Measurements from ENCODE around the gene AUTS2.

The AUTS2 gene

DNA sequence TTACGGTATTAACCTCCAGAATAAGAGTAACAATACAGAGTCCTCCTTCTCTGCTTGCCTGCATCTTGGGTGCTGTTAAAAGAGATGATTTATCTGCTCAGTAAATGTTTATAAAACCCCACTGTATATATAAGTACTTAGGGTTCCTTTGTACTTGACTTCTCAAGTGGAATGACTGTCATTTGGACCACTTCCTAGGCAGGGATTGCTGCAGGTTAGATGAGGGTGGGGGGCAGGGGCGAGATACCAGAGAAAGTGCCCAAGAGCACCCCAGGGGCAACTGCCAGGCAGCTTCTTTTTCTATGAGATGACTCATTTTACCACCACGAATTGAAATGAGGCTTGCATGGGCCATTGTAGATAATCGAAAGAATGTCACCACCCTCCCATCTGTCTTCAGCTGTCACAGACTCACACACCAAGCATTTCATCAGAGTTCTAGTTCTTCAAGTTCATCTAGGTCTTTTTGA is 1111.8 kb downstream of the AUTS2 start (continued):
- no peak for TF ChIP-seq YY1 (tag by site-specific recombination; IDR thresholded peaks at IDR 0.05)
- no peak for TF ChIP-seq YY2 (tag by site-specific recombination; IDR thresholded peaks at IDR 0.05)
- TF ChIP-seq ZNF112 (tag by site-specific recombination; IDR thresholded peaks at IDR 0.05) = no peak
- no peak for TF ChIP-seq SP3 (tag by site-specific recombination; IDR thresholded peaks at IDR 0.05)
- peak; percentile 94 for TF ChIP-seq ZBTB20 (tag by site-specific recombination; IDR thresholded peaks at IDR 0.05)
- TF ChIP-seq ZIC2 (tag by site-specific recombination; IDR thresholded peaks at IDR 0.05) = peak; percentile 36; the same call in 1 of the 2 replicates
- no peak for TF ChIP-seq ZNF391 (tag by site-specific recombination; IDR thresholded peaks at IDR 0.05; ENCODE audit: borderline replicate concordance, low read depth)
- TF ChIP-seq ZNF2 (tag by site-specific recombination; IDR thresholded peaks at IDR 0.05) = peak; percentile 42; the same call in 1 of the 2 replicates
- TF ChIP-seq, protein P1, sequence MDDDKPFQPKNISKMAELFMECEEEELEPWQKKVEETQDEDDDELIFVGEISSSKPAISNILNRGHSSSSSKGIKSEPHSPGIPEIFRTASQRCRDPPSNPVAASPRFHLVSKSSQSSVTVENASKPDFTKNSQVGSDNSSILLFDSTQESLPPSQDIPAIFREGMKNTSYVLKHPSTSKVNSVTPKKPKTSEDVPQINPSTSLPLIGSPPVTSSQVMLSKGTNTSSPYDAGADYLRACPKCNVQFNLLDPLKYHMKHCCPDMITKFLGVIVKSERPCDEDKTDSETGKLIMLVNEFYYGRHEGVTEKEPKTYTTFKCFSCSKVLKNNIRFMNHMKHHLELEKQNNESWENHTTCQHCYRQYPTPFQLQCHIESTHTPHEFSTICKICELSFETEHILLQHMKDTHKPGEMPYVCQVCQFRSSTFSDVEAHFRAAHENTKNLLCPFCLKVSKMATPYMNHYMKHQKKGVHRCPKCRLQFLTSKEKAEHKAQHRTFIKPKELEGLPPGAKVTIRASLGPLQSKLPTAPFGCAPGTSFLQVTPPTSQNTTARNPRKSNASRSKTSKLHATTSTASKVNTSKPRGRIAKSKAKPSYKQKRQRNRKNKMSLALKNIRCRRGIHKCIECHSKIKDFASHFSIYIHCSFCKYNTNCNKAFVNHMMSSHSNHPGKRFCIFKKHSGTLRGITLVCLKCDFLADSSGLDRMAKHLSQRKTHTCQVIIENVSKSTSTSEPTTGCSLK (tag by site-specific recombination; IDR thresholded peaks at IDR 0.05) = no peak
- TF ChIP-seq ZNF791 (tag by site-specific recombination; IDR thresholded peaks at IDR 0.05) = no peak
- no peak for TF ChIP-seq ZNF169 (tag by site-specific recombination; IDR thresholded peaks at IDR 0.05)
- TF ChIP-seq, protein P2, sequence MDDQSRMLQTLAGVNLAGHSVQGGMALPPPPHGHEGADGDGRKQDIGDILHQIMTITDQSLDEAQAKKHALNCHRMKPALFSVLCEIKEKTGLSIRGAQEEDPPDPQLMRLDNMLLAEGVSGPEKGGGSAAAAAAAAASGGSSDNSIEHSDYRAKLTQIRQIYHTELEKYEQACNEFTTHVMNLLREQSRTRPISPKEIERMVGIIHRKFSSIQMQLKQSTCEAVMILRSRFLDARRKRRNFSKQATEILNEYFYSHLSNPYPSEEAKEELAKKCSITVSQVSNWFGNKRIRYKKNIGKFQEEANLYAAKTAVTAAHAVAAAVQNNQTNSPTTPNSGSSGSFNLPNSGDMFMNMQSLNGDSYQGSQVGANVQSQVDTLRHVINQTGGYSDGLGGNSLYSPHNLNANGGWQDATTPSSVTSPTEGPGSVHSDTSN (CRISPR knock-in tag; IDR thresholded peaks at IDR 0.05) = no peak
- TF ChIP-seq ZFHX2 (tag by site-specific recombination; conservative IDR thresholded peaks at IDR 0.05) = no peak
- 0 out of 2 replicates have a peak, but pooled peaks have one; percentile 42 for TF ChIP-seq ZNF660 (tag by site-specific recombination; IDR thresholded peaks at IDR 0.05)
- TF ChIP-seq KLF16 (tag by site-specific recombination; IDR thresholded peaks at IDR 0.05) = 0 out of 2 replicates have a peak, but pooled peaks have one; percentile 18
- TF ChIP-seq, protein P3, sequence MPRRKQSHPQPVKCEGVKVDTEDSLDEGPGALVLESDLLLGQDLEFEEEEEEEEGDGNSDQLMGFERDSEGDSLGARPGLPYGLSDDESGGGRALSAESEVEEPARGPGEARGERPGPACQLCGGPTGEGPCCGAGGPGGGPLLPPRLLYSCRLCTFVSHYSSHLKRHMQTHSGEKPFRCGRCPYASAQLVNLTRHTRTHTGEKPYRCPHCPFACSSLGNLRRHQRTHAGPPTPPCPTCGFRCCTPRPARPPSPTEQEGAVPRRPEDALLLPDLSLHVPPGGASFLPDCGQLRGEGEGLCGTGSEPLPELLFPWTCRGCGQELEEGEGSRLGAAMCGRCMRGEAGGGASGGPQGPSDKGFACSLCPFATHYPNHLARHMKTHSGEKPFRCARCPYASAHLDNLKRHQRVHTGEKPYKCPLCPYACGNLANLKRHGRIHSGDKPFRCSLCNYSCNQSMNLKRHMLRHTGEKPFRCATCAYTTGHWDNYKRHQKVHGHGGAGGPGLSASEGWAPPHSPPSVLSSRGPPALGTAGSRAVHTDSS (tag by site-specific recombination; IDR thresholded peaks at IDR 0.05) = no peak
- no peak for TF ChIP-seq ZNF138 (tag by site-specific recombination; IDR thresholded peaks at IDR 0.05; ENCODE audit: borderline replicate concordance)
- no peak for TF ChIP-seq ZNF621 (tag by site-specific recombination; IDR thresholded peaks at IDR 0.05)
- TF ChIP-seq, protein P4, sequence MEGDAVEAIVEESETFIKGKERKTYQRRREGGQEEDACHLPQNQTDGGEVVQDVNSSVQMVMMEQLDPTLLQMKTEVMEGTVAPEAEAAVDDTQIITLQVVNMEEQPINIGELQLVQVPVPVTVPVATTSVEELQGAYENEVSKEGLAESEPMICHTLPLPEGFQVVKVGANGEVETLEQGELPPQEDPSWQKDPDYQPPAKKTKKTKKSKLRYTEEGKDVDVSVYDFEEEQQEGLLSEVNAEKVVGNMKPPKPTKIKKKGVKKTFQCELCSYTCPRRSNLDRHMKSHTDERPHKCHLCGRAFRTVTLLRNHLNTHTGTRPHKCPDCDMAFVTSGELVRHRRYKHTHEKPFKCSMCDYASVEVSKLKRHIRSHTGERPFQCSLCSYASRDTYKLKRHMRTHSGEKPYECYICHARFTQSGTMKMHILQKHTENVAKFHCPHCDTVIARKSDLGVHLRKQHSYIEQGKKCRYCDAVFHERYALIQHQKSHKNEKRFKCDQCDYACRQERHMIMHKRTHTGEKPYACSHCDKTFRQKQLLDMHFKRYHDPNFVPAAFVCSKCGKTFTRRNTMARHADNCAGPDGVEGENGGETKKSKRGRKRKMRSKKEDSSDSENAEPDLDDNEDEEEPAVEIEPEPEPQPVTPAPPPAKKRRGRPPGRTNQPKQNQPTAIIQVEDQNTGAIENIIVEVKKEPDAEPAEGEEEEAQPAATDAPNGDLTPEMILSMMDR (tag by site-specific recombination; IDR thresholded peaks at IDR 0.05) = no peak
- TF ChIP-seq KLF10 (tag by site-specific recombination; IDR thresholded peaks at IDR 0.05) = peak; percentile 47; the same call in 1 of the 2 replicates
- peak; percentile 88 for TF ChIP-seq OSR2 (tag by site-specific recombination; IDR thresholded peaks at IDR 0.05)
- TF ChIP-seq ZNF76 (tag by site-specific recombination; IDR thresholded peaks at IDR 0.05; ENCODE audit: borderline replicate concordance, low read depth) = no peak
- no peak for TF ChIP-seq SCRT2 (tag by site-specific recombination; IDR thresholded peaks at IDR 0.05)
- 0 out of 2 replicates have a peak, but pooled peaks have one; percentile 64 for TF ChIP-seq MEIS1 (CRISPR knock-in tag; IDR thresholded peaks at IDR 0.05; ENCODE audit: borderline replicate concordance)
- TF ChIP-seq ZNF514 (tag by site-specific recombination; IDR thresholded peaks at IDR 0.05) = no peak
- TF ChIP-seq ZNF629 (tag by site-specific recombination; IDR thresholded peaks at IDR 0.05) = peak; percentile 75
- TF ChIP-seq TRIM28 (IDR thresholded peaks at IDR 0.05; ENCODE audit: borderline replicate concordance, low read length) = no peak; the same call in 1 of the 2 replicates
- no peak for TF ChIP-seq ZNF155 (tag by site-specific recombination; IDR thresholded peaks at IDR 0.05)
- TF ChIP-seq, protein P5, sequence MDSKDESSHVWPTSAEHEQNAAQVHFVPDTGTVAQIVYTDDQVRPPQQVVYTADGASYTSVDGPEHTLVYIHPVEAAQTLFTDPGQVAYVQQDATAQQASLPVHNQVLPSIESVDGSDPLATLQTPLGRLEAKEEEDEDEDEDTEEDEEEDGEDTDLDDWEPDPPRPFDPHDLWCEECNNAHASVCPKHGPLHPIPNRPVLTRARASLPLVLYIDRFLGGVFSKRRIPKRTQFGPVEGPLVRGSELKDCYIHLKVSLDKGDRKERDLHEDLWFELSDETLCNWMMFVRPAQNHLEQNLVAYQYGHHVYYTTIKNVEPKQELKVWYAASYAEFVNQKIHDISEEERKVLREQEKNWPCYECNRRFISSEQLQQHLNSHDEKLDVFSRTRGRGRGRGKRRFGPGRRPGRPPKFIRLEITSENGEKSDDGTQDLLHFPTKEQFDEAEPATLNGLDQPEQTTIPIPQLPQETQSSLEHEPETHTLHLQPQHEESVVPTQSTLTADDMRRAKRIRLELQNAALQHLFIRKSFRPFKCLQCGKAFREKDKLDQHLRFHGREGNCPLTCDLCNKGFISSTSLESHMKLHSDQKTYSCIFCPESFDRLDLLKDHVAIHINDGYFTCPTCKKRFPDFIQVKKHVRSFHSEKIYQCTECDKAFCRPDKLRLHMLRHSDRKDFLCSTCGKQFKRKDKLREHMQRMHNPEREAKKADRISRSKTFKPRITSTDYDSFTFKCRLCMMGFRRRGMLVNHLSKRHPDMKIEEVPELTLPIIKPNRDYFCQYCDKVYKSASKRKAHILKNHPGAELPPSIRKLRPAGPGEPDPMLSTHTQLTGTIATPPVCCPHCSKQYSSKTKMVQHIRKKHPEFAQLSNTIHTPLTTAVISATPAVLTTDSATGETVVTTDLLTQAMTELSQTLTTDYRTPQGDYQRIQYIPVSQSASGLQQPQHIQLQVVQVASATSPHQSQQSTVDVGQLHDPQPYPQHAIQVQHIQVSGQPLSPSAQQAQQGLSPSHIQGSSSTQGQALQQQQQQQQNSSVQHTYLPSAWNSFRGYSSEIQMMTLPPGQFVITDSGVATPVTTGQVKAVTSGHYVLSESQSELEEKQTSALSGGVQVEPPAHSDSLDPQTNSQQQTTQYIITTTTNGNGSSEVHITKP (tag by site-specific recombination; IDR thresholded peaks at IDR 0.05) = peak; percentile 14; the same call in 1 of the 2 replicates
- TF ChIP-seq ZNF701 (tag by site-specific recombination; IDR thresholded peaks at IDR 0.05) = no peak
